ENCODE measurements around the gene ANKS1A. TPM values are rescaled to one million over a fixed set of nuclear protein-coding genes. Genes with fewer than 3 reads are reported as not detected.
"Not testable (repeated sequence)": the region's sequence is repeated elsewhere in the genome, so short reads cannot be mapped to it uniquely, and the experiment has no call there.

ANKS1A gene
- total RNA-seq, 1 donor from 2014 or later: 13.6 TPM

DNA sequence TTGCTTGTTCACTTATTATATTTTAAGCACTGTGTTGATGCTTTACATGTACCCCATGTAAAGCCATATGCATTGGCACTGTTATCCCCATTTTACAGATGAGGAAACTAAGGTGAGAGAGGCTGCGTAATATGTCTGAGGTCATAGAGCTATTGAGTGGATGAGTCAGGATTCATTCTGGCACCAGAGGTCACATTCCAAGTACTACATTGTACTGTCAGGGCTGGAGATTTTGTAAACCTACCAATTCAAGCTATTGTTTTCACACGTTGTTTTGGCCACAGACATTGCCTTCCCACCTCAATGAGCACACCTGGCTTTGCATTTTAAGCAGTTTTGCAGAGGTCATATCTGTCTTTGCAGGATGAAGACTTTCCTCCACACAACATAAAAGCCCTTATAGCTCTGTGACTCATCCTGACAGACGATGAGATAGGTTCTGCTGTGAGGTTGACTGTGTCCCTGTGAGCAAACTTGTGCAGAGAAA lies 33.2 kb downstream of the ANKS1A start:
- ATAC-seq: peak; percentile 79

DNA sequence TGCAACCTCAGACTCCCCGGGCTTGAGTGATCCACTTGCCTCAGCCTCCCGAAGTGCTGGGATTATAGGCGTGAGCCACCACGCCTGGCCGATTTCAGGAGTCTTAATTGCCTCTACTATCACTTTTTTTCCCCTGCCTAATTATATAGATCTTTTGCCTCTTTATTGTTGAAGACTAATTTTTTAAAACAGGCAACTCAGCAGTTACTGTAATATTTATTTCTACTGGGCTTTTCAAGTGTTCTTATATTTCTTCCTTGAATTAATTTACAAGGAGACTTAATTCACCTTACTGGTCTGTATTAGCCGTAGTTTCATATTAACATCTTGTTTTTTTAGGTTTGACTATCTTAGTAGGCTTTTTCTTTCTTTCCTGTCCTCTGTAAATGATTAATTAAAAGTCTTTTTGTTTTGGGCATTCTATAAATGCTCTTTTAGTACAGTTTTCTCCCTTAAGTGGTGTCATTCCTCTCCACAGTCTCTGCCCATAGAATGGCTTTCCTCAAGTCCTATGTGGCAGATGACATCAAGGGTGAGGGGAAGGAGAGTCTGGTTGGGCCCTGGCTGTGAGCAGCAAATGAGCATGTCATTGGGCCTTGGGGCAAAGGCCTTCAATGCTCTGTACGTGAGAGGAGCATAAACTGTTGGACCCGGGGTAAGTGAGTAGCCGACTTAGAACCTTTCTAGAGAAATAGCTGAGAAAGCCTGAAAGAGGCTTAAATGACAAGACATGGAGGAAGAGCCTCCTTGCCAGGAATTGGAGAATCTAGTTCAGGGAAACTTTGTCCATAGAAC lies 36.0 kb downstream of the ANKS1A start:
- no peak for ATAC-seq

DNA sequence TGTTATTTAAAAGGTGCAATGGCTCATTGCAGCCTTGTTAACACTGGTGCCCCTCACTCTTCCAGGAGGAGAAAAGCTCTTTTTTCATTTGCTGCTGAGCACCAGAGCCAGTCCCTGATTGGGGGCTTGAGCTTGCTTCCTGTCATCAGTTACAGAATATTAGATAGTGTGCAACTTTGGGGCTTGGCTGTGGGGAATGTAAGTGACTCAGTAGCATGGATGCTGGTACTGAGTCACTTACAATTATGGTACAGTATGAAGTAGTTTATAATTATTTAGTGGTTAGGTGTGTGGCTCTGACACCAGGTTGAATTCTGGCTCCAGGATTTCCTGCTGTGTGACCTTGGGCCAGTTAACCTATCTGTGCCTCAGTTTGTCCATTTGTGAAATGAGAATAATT lies 37.6 kb downstream of the ANKS1A start:
- ATAC-seq: peak; percentile 78

DNA sequence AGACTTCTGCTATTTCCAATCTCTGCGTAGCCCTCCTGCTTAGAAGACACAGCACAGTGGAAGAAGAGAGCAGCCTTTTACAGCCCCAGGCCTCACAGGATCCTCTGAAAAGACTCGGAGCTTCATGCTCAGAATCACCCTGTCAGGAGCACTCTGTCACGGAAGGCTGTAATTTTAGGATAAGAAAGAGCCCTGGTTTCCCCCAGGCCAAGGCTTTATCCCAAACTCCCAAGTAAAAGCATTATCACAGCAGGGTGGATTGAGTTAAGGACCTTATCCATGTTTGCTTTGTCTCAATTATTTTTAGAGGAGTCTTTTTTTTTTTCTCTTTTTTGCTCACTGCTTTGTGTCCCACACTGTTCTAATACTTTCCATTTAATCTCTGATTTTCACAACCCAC lies 39.2 kb downstream of the ANKS1A start:
- ATAC-seq: no peak

DNA sequence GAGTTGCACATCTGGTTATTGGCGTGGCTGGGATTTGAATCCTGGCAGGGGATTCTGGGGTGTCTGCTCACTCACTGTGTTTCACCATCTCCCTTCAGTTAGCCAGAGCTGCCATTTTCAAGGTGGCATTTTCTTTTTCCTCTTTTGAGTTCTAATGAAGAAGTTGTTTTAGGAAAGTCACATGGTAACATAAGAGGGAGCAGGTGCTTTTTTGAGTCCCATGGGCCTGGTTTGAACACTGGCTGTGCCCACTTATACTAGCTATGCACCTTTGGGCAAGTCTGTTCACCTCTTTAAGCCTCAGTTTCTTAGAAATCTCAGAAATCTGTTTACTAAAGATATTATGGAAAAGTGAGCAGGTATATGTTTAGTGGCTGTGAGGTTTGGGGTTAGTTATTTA lies 39.6 kb downstream of the ANKS1A start:
- no peak for ATAC-seq

DNA sequence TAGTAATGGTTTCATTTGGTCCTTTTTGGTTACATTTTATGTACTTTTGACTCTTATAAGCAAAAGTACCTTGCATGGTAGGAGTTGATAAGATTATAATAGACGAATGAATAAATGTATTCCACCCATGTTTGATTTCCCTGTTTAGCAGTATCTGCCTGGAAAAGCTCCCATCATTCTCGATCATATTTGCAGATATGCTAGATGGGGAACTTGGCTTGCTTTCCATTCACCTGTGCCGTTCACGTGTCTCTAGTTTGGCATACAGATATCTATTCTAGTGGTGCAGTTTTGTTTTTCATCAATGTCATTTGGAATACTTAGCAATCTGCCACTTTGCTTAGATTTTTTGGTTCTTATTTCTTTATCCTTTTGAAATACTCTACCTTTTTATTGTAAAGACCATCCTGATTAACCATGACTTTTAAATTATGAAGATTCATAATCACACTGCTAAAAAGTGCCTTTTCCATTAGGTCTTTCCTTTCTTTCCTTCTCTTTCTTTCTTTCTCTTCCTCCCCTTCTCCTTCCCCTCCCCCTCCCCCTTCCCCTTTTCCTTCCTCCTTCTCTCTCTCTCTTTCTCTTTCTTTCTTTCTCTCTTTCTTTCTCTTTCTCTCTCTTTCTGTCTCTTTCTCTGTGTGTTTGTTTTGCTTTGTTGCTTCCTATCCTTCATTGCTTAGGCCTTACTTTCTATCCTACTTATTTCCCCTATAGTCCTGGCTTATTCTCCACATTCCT lies 40.4 kb downstream of the ANKS1A start:
- ATAC-seq: no peak

DNA sequence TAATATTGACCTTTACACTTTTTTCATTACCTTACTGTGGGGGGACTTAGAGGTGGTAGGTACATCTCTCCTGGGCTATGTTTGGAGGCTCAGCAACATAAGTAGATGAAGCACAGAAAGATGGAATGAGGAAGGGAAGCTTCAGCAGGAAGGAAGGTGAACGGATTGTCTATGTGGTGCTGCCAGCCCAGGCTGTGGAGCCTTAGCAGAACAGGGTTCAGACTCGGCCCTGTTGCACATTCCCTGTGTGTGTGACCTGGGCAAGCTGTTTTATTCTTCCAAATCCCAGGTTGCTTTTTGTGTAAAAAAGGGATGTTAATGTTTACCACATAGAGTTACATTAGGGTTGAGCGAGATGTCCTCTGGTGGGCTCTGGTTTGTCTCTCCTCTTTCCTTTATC lies 41.2 kb downstream of the ANKS1A start:
- ATAC-seq: no peak

DNA sequence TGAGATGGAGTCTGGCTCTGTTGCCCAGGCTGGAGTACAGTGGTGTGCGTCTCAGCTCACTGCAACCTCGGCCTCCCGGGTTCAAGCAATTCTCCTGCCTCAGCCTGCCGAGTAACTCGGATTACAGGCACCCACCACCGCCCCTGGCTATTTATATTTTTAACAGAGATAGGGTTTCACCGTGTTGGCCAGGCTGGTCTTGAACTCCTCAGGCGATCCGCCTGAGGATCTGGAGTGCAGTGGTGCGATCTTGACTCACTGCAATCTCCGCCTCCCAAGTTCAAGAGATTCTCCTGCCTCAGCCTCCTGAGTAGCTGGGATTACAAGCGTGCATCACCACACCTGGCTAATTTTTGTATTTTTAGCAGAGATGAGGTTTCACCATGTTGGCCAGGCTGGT lies 43.1 kb downstream of the ANKS1A start:
- not testable (repeated sequence) for ATAC-seq

DNA sequence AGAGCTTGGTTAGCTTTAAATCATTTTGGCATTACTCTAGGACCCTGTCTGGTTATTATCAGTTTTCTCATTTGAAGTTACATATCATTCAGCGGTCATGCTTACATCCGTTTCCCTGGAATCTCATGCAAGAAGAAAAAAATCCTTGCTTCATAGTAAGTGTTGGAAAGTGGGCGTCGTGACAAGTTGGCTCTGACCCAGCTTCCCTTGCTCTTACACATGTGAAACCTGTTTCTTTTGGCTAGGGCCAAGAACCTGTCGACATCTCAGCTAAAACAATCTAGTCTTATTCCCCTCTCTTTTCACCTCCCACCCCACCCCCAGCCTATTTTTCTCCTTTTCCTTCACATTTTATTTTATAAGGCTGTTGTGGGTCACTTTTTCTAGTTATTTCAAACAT lies 45.5 kb downstream of the ANKS1A start:
- ATAC-seq: peak; percentile 70

DNA sequence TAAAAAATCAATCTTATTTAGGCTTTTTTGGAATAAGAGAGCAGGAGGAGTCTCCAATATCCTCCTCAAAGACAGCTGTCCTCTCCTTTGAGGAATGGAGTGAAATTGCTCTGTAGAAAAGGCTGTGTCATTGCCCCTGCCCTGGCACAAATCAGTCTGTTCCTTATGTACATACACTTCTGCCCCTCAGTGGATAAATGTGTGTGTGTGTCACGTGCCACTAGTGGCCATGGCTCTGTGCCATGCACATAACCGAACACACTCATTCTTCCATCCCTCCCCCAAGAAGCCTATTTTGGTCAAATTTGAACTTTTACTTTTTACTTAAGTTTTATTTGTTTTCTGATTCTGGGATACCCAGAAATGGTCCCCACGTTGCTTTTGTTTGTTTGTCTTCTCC lies 49.2 kb downstream of the ANKS1A start:
- ATAC-seq: no peak

DNA sequence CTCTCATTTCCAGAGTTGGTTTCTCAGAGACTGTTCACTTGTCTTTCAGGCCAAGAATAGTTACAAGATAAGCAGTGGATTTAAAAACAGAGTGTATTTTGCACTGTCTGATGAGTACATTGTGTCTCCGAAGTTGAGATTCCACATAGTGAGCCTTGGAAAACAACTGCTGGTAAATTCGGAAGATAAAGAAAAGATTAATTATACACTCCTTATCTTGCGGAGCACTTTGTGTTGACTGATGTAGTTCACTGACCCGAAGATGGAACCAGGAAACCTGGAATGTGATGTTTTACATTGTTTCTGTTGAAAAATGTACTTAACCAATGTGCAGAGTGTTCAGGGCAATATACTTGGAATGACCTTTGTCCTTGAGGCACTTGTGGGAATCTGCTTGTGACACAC lies 51.0 kb downstream of the ANKS1A start:
- no peak for ATAC-seq

DNA sequence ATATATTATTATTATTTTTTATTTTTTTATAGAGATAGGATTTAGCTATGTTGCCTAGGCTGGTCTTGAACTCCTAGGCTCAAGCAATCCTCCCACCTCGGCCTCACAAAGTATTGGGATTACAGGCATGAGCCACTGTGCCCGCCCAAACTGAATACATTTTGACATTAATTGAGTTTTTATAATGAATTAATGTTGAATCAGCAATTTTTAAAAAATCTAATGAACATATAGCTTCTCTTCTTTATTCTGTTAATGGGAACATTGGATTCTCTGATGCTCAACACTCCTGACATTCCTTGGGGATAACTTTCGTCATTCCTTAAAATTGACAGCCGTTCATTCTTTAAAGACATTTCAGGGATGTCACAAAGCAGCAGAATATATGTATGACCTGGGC lies 52.4 kb downstream of the ANKS1A start:
- no peak for ATAC-seq

DNA sequence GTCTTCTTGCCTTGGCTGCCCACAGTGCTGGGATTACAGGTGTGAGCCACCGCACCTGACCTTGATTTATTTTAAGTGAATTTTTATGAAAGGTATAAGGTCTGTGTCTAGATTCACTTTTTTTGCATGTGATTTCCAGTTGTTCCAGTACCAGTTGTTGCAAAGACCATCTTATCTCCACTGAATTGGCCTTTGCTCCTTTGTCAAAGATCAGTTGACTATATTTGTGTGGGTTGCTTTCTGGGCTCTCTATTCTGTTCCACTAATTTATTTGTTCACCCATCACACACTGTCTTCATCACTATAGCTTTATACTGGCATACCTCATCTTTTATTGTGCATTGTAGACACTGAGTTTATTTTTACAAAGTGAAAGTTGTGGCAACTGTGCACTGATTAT lies 56.3 kb downstream of the ANKS1A start:
- no peak for ATAC-seq

DNA sequence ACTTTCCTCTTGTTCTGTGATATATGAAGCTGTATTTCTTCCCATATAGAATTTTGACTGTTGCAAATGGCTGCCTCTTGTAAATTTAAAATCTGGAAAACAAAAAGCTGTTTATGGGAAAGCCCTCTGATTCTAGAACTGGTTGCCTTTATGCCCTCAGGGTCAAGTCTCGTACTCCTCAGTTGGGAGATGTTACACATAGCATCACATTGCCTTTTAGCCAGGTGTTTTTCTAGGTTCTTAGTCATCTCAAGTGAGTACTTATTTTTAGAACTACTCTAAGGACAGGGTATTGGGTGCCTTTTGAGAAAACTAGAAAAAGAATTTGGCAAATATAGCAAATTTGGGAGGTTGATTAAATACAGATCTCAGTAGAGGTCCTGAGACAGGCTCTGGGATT lies 58.5 kb downstream of the ANKS1A start:
- ATAC-seq: no peak

DNA sequence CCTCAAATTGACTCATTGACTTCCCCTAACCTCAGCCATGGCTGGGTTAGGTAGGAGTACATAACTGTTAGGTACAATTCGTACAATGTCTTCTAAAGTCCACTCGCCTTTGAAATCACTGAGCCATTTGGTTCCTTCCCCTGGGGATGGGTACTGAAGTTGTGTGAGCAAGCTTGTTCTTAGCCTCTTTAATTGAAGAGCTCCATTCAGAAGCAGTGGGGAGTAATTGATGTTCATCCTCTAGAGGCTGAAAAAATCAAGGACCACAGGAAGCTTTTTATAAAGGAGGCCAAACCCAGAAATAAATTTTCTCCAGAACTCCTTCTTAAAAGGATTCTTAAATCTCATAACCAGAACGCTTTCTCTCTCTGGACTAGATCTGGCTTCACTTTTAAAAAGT lies 60.6 kb downstream of the ANKS1A start:
- no peak for ATAC-seq

DNA sequence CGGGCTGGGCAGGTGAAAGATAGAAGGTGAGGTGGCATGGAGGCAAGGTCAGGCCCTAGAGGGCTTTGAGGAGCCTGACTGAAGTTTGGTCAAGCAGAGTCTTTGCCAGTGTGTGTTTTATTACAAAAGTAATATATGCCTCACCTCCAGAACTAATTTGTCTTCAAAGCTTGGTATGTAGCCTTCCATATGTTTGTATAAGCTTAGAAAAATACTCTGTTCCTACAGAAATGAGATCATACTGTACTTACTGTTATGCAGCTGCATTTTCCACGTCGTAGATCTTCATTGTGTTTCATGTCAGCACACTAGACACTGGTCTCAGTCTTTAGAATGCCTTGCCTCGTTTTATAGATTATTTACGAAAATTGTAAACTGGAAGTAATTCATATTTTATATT lies 61.8 kb downstream of the ANKS1A start:
- no peak for ATAC-seq

DNA sequence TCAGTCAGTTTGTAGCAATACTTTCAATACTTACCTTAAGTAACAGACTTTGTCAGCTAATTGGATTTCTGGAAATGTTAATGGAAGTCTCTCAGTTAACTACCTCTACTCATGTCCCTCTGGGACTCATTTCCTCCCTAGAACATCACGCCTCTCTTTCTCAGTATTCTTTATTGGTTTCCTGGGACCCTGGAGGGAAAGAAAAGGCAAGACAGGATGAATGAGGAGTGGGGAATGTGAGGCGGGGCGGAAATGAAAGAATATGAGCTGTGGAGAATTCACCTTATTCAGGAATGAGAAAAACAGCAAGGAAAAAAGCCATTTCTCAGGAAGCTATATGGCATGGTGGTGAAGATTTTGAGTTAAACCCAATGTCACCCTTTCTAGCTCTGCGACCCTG lies 62.7 kb downstream of the ANKS1A start:
- no peak for ATAC-seq

DNA sequence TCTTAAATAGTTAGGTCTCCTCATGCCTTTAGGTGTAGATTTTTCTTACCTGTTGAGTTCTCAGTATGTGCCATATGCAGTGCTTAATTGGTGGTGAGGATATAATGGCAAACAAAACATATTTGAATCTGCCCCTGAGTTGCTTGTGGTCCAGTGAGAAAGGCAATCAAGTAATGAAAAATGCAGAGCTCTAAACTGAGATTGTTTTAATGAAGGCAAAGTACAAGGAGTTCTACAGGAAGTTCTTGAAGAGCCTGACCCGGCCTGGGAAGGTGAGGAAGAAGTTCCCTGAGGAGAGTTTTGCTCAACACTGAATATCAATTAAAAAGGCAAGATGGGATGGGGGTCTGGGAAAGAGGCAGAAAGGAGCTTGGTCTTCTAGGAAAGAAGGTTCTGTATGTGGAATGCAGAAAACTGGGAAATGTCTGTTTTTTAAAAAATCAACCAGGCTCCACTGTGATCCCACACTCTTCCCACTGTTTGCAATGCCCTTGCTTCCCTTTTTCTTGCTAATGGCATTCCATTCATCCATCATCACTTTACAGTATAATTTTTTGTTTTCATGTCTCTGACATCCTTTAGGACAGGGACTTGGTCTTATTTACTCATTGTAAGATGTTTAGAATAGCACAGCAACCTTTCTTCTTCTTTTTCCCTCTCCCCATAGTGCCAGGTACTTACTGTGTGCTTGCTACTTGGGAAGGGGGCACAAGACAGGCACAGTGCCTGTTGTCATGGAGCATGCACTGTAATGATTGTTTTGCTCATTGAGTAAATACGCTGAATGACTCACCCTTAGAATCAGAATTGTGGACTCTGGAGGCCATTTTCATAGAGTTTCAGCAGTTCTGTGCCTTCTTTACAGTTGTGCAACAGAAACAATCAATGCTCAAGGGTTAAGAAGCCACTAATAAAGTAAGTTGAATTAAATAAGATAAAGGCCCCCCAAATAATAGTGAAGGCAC lies 64.3 kb downstream of the ANKS1A start:
- ATAC-seq: peak; percentile 51

DNA sequence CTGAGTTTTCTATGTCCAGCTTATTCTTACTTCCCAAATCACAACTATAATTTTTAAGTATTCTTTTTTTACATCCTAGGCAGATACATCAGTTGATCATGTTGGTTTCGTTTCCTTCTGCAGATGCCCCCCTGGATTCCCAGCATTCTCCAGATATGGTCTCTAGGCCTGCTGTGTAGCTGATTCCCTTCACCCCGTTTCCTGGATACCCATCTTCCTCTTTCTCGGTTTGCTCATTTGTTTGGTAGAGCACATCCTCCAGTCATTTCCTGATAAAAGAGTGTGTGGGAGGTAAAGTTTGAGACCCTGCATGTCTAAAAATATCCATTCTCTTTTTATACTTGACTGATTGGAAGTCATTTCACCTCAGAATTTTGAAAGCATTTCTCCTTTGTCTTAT lies 66.4 kb downstream of the ANKS1A start:
- no peak for ATAC-seq

DNA sequence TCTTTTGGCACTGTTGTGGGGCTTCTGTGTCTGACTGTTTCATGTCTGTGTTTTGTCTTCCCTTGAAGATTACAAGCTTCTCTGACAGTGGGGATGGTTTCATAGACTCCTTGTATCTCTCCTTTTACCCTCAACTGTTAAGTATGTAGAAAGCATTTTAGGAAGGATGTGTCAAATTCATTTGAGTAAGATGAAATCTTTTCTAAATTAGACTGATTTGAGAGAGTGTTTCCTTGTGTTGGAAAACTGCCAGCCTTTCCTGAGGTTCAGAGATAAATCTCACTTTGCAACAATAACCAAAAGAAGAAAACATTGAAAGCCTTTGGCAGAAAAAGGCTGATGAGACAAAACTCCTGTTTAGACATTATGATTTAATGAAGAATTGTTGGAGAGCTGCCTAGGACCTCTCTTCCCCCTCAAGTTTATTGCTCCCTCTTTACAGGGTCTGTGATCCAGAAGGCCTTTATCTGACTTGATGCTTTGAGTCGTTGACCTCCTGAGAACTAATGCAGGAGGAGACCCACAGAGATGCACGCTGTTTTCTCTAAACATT lies 68.3 kb downstream of the ANKS1A start:
- no peak for ATAC-seq

DNA sequence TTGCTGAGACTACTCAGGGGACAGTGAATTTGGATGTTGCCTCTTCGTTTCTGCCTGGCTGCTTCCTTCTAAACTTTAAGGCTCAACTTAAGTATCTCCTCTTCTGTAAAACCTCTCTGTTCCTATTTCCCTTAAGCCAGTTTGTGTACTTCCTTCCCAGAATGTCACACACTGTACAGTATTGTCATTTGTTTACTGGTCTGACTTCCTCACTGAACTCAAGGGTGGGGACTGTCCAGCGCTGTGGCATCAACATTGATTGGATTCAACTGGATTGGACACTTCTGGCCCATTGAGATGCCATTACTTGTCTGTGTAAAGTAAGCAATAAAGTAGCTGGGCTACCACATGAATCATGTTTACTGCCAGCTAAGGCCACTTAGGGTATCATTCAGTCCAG lies 69.7 kb downstream of the ANKS1A start:
- ATAC-seq: peak; percentile 52

DNA sequence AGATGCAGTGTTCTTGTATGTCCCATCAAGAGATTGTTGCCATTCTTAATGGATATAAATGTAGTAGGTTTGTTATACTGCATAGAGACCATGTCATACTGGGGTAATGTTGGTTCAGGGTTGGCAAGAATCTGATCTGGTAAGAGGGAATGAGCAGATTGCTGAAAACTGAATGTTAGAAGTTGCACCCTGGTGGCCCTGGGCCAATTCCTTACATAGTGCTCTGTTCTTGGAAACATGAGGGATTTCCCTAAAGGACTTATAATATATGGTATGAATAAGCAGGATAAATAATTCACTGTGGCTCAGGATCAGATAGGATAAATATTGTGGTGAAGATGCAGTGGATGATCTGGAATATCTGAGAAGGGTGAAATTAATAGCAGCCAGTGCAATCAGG lies 70.2 kb downstream of the ANKS1A start:
- ATAC-seq: no peak

DNA sequence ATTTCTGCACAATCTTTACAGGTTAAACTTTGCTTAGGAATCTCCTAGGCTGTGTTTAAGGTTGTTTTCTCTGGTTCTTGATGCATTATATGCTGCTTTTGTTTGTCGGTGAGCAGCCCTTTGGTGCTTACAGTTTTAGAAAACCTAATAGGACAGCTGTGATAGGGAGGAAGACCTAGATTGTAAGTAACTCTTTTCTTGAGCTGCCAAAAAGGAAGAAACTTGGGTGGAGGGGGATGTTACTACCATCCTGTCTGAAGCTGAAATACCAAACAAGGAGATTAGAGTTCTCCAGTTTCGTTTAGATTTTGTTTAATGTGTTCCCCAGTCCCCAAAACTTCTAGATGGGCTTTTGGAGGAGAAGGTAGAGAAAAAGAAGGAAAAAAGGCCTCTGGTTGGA lies 72.0 kb downstream of the ANKS1A start:
- no peak for ATAC-seq
